ENCODE data around the gene WDR43.
"Not testable (repeated sequence)": the region's sequence is repeated elsewhere in the genome, so short reads cannot be mapped to it uniquely, and the experiment has no call there.

The WDR43 gene

GRCh38 chr2:28972778-28973335 lies 78.4 kb downstream of the WDR43 start:
- no peak for DNase-seq

- DNase-seq = no peak
Observed at GRCh38 chr2:28974252-28974651, 79.8 kb downstream of the WDR43 start.

GRCh38 chr2:28975671-28976070 lies 81.2 kb downstream of the WDR43 start:
- no peak for DNase-seq

DNA sequence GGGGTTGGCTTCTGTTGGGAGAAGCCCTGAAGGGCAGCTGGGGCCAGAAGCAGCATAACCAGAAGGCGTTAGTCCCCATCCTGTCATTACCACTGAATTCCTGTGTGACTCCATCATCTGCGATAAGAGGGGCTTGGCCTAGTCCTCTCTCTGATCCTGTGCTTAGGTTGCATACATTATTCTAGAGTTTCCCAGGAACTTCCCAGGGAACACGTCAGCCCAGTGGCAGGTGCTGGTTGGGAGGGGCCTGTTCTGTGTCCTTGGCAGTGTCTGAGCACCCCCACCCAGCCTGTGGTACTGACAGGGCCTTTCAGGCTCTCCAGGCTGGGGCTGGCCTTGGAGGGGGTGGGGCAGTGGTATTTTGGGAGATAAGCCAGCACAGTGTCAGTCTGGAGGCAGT lies 82.1 kb downstream of the WDR43 start:
- no peak for DNase-seq

- DNase-seq = no peak
Observed at GRCh38 chr2:28977176-28977875, 82.9 kb downstream of the WDR43 start.

DNA sequence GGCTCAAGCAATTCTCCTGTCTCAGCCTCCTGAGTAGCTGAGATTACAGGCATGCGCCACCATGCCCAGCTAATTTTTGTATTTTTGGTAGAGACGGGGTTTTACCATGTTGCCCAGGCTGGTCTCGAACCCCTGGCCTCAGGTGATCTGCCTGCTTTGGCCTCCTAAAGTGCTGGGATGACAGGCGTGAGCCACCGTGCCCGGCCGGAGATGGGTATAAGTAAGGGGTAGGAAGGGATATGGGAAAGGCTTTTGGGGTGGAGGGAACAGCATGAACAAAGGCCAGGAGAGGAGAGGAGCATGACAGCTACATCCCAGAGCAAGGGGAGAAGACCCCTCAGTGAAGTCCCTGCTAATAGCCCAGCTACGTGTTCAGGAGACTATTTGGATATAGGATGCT lies 83.5 kb downstream of the WDR43 start:
- not testable (repeated sequence) for DNase-seq

DNA sequence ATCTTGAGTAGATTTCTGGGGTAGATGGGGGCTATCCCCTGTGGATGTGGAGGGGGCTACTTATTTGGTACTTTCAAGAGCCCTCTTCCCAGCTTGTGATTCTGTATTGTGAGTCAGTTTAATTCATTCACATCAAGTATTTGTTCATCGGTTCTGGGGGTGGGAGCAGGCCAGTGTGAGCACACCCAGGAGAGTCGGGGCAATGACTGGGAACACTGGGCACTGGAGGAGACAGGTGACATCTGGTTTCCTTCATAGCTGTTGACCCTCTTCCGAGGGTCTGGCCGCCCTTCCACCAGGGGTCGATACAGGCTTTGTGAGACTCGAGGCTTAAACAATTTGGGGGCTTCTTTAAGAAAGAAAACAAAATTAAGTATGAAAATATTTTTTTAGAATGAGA lies 84.1 kb downstream of the WDR43 start:
- DNase-seq = no peak

- no peak for DNase-seq
Observed at GRCh38 chr2:28979041-28979440, 84.6 kb downstream of the WDR43 start.

- no peak for DNase-seq
Observed at GRCh38 chr2:28979576-28980366, 85.3 kb downstream of the WDR43 start.

- no peak for DNase-seq
Observed at GRCh38 chr2:28980368-28981015, 86.0 kb downstream of the WDR43 start.

DNA sequence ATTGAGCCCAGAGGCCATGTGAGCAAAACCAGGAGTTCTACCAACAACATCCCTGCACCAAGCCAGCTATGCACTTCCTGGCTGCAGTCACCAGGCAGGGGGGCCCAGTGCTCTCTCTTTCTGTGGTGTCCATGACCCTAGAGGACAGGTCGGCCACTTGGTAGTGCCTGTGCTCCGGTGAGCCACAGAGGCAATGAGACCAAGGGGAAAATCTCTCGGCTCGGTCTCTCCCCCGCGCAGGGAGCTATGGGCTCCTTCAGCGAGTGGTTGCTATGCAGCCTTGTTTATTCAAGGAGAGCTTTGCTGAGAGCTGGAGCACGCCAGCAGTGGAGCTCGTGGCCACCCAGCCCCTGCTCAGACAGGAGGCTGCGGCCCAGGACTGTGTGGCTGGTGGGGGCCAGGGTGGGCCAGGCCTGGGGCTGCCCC lies 86.6 kb downstream of the WDR43 start, which contains the start of gene TOGARAM2:
TOGARAM2 (plus strand) TSS at position 283 of the 426 bp plus-strand sequence. CDS start 13,537 bp downstream, outside the sequence.
- peak in 1 of 2 experiments; percentile 34 for DNase-seq

GRCh38 chr2:28981620-28982376 lies 87.3 kb downstream of the WDR43 start:
- no peak for DNase-seq

DNA sequence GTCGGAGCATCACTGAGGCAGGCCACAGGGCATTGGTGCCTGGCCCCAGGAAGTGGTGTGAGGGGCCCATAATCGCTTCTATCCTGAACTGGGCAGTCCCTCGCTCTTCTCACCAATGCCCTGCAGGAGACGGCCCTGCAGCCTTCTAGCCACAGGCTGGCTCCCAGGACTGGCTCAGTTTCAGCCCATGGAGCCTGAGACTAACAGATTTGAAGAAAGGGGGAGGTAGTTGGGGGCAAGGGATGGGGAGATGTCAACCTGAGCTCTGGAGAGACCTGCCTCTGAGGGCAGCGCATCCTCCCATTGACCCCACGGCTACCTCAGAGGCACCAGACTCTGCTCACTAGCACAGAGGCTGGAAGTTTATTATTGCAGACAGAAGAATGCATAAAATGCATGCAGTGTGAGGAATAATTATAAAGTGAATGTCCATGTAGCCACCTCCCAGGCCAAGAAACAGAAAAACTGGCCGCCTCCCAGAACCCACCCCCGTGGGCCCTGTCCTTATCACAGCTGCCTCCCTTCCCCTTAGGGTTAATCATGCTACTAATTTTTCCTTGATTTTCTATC lies 88.0 kb downstream of the WDR43 start:
- no peak for DNase-seq

DNA sequence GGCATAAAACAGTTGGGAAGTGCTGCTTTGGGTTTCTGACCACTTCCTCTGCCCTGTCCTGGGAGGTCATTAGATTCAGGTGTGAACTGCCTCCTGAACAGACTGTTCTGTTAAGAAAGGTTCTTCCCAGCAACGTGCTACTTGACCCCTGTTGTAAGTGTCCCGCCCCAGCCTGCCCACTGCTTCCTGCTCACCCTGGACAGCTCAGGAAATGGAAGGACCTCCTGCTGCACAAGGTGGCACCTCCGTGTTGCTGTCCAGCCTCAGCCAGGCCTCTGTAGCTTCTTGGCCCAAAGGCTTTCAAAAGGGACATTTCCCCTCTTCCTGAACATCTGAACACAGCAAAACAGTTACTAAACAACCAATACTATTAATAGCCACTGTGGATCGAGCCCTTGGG lies 92.0 kb downstream of the WDR43 start:
- DNase-seq = no peak

DNA sequence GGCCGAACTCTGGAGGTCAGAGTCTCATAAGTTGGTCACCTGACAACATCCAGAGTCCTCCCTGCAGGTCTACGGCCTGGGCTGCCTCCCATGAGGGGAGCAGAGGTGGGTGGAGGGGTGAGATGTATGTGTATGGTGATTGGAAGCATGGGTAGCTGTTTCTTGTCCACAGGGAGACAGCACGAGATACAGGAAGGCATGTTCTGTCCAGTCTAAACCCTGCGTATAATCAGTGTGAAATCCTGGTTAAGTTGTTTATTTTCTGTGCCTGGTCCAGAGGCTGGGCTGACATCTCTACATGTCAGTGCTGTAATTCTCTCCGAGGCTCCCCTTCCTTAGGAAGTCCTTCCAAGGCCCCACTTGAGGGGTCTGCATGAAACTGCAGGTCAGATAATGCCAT lies 95.5 kb downstream of the WDR43 start:
- DNase-seq = no peak

- DNase-seq = no peak
Observed at GRCh38 chr2:28990445-28990844, 96.0 kb downstream of the WDR43 start.

DNA sequence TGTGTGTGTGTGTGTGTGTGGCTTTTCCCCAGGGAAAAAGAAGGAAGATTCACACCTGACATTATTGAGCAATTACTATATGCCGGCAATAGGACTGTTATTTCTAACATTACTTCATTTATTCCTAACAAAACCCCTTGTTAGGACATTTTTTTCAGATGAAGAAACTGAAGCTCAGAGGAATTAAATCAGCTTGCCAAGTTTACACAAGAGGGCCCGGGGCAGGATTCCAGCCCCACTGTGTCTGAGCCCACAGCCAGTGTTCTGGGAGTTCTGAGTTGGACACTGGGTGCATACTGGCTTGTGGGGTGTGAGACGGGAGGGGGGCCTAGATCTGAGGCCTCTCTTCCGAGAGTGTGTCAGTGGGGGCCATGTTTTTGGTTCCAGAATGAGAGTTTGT lies 96.6 kb downstream of the WDR43 start:
- DNase-seq = no peak

- no peak for DNase-seq
Observed at GRCh38 chr2:28991460-28991859, 97.0 kb downstream of the WDR43 start.

GRCh38 chr2:28993206-28993960 lies 98.9 kb downstream of the WDR43 start:
- DNase-seq = peak in 1 of 2 experiments; percentile 24

- no peak for DNase-seq
Observed at GRCh38 chr2:28994074-28994473, 99.6 kb downstream of the WDR43 start.

- no peak for DNase-seq
Observed at GRCh38 chr2:28994679-28995078, 100.2 kb downstream of the WDR43 start.
